ENCODE data around the gene RNLS.

Gene RNLS

DNA sequence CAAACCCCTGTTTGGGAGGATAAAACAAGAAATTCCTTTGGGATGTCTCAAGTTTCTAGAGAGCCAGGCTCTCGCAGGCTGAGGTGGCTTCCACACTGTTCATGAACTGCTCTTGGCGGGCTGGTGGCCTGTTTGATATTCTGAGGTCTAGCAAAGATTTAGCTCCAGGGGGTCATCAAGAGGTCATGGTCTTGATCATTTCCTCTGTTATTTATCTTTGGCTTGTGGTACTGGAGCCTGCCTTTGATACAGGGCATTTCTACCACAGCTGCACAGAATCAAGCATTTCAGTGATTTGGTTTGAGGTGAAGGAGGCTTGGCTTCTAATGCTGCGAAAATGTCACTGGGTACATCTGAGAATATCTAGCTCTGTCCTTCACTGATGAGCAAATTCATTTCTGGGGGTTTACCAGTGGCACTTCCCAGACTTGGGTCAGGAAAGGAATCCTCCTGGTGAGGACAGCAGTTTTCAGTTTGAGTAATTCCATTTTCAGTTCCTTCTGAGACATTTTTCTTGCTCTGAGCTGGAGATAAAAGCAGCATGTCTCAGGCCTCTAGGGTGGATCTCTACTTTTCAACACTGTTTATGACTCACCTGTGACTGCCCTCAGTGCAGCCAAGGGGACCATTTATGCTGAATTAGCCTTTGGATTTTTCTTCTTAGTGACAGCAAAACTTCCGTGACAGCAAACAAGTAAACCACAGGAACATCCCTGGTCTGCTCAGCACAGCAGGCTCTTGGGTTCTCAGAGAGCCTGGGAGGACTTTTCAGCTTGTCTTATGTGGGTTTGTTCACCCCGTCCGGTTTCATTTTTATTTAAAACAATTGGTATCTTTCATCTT lies 312.0 kb downstream of the RNLS start:
- no peak for FAIRE-seq
- TF ChIP-seq, protein P1, sequence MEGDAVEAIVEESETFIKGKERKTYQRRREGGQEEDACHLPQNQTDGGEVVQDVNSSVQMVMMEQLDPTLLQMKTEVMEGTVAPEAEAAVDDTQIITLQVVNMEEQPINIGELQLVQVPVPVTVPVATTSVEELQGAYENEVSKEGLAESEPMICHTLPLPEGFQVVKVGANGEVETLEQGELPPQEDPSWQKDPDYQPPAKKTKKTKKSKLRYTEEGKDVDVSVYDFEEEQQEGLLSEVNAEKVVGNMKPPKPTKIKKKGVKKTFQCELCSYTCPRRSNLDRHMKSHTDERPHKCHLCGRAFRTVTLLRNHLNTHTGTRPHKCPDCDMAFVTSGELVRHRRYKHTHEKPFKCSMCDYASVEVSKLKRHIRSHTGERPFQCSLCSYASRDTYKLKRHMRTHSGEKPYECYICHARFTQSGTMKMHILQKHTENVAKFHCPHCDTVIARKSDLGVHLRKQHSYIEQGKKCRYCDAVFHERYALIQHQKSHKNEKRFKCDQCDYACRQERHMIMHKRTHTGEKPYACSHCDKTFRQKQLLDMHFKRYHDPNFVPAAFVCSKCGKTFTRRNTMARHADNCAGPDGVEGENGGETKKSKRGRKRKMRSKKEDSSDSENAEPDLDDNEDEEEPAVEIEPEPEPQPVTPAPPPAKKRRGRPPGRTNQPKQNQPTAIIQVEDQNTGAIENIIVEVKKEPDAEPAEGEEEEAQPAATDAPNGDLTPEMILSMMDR (IDR thresholded peaks at IDR 0.05; ENCODE audit: insufficient read depth, missing control alignments): no peak
- no peak for DNase-seq (ENCODE audit: insufficient read length, low spot score)

GRCh38 chr10:88270061-88270808 lies 312.9 kb downstream of the RNLS start:
- no peak for FAIRE-seq
- no peak for DNase-seq (ENCODE audit: insufficient read length, low spot score)
- TF ChIP-seq, protein P1 (IDR thresholded peaks at IDR 0.05; ENCODE audit: insufficient read depth, missing control alignments): no peak

GRCh38 chr10:88262591-88263234 lies 320.4 kb downstream of the RNLS start:
- DNase-seq (ENCODE audit: insufficient read length, low spot score) (no peak), FAIRE-seq (no peak)
- TF ChIP-seq, protein P1 (IDR thresholded peaks at IDR 0.05; ENCODE audit: insufficient read depth, missing control alignments): no peak

GRCh38 chr10:88261152-88261551 lies 322.0 kb downstream of the RNLS start:
- TF ChIP-seq, protein P1 (IDR thresholded peaks at IDR 0.05; ENCODE audit: insufficient read depth, missing control alignments): no peak
- FAIRE-seq (no peak), DNase-seq (ENCODE audit: insufficient read length, low spot score) (no peak)

DNA sequence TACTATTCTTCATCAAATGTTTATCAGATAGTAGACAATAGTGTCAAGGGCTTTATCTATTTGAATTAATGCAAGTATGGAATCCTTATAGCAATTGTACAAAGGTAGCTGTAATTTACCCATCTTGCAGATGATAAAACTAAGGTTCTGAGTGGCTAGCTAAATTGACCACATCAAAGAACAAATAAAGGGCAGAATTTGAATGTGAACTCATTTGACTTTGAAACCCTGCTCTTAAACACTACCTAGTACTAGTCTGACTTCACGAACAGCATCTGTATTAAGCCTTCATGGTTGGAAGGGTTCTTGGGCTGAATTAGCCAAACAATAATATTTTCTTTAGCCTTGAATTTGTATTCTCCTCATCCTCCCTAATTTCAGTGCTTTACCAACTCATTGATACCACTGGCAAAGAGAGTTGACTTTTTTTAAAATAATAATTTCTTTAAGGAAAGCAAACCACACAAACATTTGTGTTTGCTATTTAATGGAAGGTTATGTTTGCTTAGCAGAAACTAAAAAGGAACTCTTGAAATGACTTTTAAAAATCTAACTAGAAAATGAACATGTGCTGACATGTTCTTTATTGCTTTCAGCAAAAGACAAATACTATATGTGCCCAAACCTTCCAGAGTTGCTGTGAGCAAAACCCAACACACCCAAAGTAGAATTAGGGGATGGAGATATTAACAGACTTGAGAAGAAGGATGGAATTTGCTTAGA lies 322.6 kb downstream of the RNLS start:
- TF ChIP-seq, protein P1 (IDR thresholded peaks at IDR 0.05; ENCODE audit: insufficient read depth, missing control alignments): no peak
- DNase-seq (ENCODE audit: insufficient read length, low spot score): no peak
- no peak for FAIRE-seq

GRCh38 chr10:88259381-88259780 lies 323.7 kb downstream of the RNLS start:
- DNase-seq (ENCODE audit: insufficient read length, low spot score) (no peak), FAIRE-seq (no peak)
- TF ChIP-seq, protein P1 (IDR thresholded peaks at IDR 0.05; ENCODE audit: insufficient read depth, missing control alignments): no peak
